ENCODE measurements around the gene CLASP2.
A peak's percentile ranks its signal among the peaks of the same experiment; 100 is the strongest.
"Not testable (repeated sequence)": the region's sequence is repeated elsewhere in the genome, so short reads cannot be mapped to it uniquely, and the experiment has no call there.

Gene CLASP2

GRCh38 chr3:33717866-33718594 lies at the start of gene CLASP2:
TSS of gene CLASP2 (minus strand) at chr3:33718254. CDS start at chr3:33718002, 252 bp downstream.
- DNase-seq: peak; percentile 86

GRCh38 chr3:33758864-33759263 lies 40.8 kb upstream of the CLASP2 start:
- peak; percentile 79 for DNase-seq

GRCh38 chr3:33758281-33758680 lies 40.2 kb upstream of the CLASP2 start:
- DNase-seq: no peak

GRCh38 chr3:33754391-33754790 lies 36.3 kb upstream of the CLASP2 start:
- DNase-seq: not testable (repeated sequence)

- DNase-seq: peak; percentile 63
Observed at GRCh38 chr3:33751336-33751735, 33.3 kb upstream of the CLASP2 start.

- DNase-seq: no peak
Observed at GRCh38 chr3:33750211-33750548, 32.1 kb upstream of the CLASP2 start.

- DNase-seq: peak; percentile 91
Observed at GRCh38 chr3:33749546-33750210, 31.6 kb upstream of the CLASP2 start.

- DNase-seq: no peak
Observed at GRCh38 chr3:33746416-33747116, 28.5 kb upstream of the CLASP2 start.

GRCh38 chr3:33737146-33737545 lies 19.1 kb upstream of the CLASP2 start:
- DNase-seq: no peak

GRCh38 chr3:33732394-33732793 lies 14.3 kb upstream of the CLASP2 start:
- no peak for DNase-seq

- DNase-seq: no peak
Observed at GRCh38 chr3:33729993-33730392, 11.9 kb upstream of the CLASP2 start.

GRCh38 chr3:33724256-33724655 lies 6.2 kb upstream of the CLASP2 start:
- DNase-seq: no peak

- DNase-seq: peak; percentile 72
Observed at GRCh38 chr3:33722626-33723370, 4.7 kb upstream of the CLASP2 start.

- DNase-seq: peak; percentile 22
Observed at GRCh38 chr3:33722191-33722590, 4.1 kb upstream of the CLASP2 start.

- DNase-seq: peak; percentile 10
Observed at GRCh38 chr3:33718595-33718907, 497 bp upstream of the CLASP2 start.

GRCh38 chr3:33717616-33717865 lies 513 bp downstream of the CLASP2 start:
- DNase-seq: peak; percentile 76

GRCh38 chr3:33716227-33716626 lies 1.8 kb downstream of the CLASP2 start:
- DNase-seq: no peak

GRCh38 chr3:33711100-33711499 lies 7.0 kb downstream of the CLASP2 start:
- no peak for DNase-seq

- no peak for DNase-seq
Observed at GRCh38 chr3:33706056-33706455, 12.0 kb downstream of the CLASP2 start.

GRCh38 chr3:33704891-33705290 lies 13.2 kb downstream of the CLASP2 start:
- DNase-seq: no peak

- DNase-seq: no peak
Observed at GRCh38 chr3:33699275-33699674, 18.8 kb downstream of the CLASP2 start.

GRCh38 chr3:33694944-33695343 lies 23.1 kb downstream of the CLASP2 start:
- DNase-seq: no peak

GRCh38 chr3:33690341-33690740 lies 27.7 kb downstream of the CLASP2 start:
- DNase-seq: no peak

Measured in HCEC 1CT (cell line).